Measurements from ENCODE around the gene MYLIP.

DNA sequence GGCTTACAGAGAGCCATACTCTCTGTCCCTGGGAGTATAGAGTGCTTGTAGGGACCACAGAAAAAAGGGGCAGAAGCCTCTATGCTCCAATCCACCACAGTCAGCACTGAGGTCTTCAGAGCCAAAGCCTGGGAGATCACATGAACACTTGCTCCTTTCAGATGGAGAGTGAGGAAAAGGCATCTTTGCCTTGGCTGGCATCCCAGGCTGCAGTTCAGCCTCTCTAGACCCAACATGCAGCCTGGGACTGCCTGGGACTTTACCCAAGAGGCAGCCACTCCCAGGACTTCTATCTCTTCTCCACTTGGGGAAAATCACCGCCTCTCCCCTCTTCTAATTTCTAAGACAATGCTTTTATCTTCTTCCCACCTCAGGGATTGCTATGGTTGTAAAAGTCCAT is 46.5 kb upstream of the MYLIP start:
- TF ChIP-seq, protein P1, sequence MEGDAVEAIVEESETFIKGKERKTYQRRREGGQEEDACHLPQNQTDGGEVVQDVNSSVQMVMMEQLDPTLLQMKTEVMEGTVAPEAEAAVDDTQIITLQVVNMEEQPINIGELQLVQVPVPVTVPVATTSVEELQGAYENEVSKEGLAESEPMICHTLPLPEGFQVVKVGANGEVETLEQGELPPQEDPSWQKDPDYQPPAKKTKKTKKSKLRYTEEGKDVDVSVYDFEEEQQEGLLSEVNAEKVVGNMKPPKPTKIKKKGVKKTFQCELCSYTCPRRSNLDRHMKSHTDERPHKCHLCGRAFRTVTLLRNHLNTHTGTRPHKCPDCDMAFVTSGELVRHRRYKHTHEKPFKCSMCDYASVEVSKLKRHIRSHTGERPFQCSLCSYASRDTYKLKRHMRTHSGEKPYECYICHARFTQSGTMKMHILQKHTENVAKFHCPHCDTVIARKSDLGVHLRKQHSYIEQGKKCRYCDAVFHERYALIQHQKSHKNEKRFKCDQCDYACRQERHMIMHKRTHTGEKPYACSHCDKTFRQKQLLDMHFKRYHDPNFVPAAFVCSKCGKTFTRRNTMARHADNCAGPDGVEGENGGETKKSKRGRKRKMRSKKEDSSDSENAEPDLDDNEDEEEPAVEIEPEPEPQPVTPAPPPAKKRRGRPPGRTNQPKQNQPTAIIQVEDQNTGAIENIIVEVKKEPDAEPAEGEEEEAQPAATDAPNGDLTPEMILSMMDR (IDR thresholded peaks at IDR 0.05) = no peak
- TF ChIP-seq POLR2A (IDR thresholded peaks at IDR 0.05) = no peak
